HepG2 (cell line): ENCODE data around the gene ARHGAP15. TPM values are rescaled to one million over a fixed set of nuclear protein-coding genes. Genes with fewer than 3 reads are reported as not detected.

Experiments
- ATAC-seq: fragments of 200-7000 bp; cut with Tn5 transposase; 3 replicates; pipeline ENCODE4 v1.9.1; 2020; ENCODE audit warnings: mild to moderate bottlenecking, moderate library complexity
- BruUV-seq: library from RNA; stranded (reverse); fragments of 400-500 nt; replicated peaks from 2 replicates; lab custom pipeline; 2021; lab: Mats Ljungman, UMichigan
- CTCF ChIA-PET: fragments of 300-600 bp; formaldehyde crosslinking; extraction: SDS; loops from one replicate; lab custom pipeline; 2021; ENCODE audit warnings: low total read pairs, inconsistent platforms, low intra/inter-chr PET ratio; lab: Yijun Ruan, JAX
- POLR2A ChIA-PET: fragments of 350-600 bp; sonication (Branson Sonifier 250); formaldehyde crosslinking; loops from one replicate; lab custom pipeline; 2020; ENCODE audit warnings: antibody characterized with exemption, inconsistent platforms; lab: Yijun Ruan, JAX
- DNase-seq: peaks from one replicate; pipeline ENCODE4 v3.0.0-alpha.2; 2015; ENCODE audit warnings: low spot score
- FAIRE-seq: peaks from 3 replicates; lab custom pipeline; 2011; peaks lifted over from hg19 to GRCh38; lab: Jason Lieb, UNC
- H2AFZ ChIP-seq: one replicate; pipeline ENCODE4 v1.6.1; 2011; ENCODE audit warnings: low read length, inconsistent platforms
- H3K27ac ChIP-seq: fragments of 300-600 bp; 3 replicates; pipeline ENCODE4 v1.8.0; 2011; ENCODE audit warnings: mixed run types, mild to moderate bottlenecking, mixed read lengths, low read length, inconsistent platforms; ENCODE audit not compliant: insufficient read depth; ENCODE audit errors: extremely low read length
- H3K27me3 ChIP-seq, 2 experiments: fragments of 200-600 bp in 1 of 2; 2 replicates in 1 of 2; 3 replicates in 1 of 2; pipeline versions ENCODE4 v1.6.0 to v1.8.0; 2011; ENCODE audit warnings: low read length in 2 of 2, mild to moderate bottlenecking in 2 of 2, moderate library complexity in 2 of 2, inconsistent platforms in 1 of 2; ENCODE audit not compliant: insufficient read depth in 2 of 2, control insufficient read depth in 1 of 2
- H3K36me3 ChIP-seq, 2 experiments: fragments of 200-600 bp in 1 of 2; replicated peaks in 1 of 2; 2 replicates in 1 of 2; 3 replicates in 1 of 2; pipeline versions ENCODE4 v1.5.1 to v1.8.0; 2011; ENCODE audit warnings: low read length in 2 of 2, inconsistent platforms in 1 of 2; ENCODE audit not compliant: insufficient read depth in 2 of 2, control insufficient read depth in 1 of 2
- H3K4me1 ChIP-seq: 2 replicates; pipeline ENCODE4 v1.5.1; 2012; ENCODE audit warnings: low read length, inconsistent platforms; ENCODE audit not compliant: insufficient read depth
- H3K4me2 ChIP-seq: 2 replicates; pipeline ENCODE4 v1.6.0; 2011; ENCODE audit warnings: low read depth, low read length, inconsistent platforms
- H3K4me3 ChIP-seq, 3 experiments: fragments of 200-600 bp in 1 of 3; sonication (generic), shearing (Covaris generic) in 1 of 3; replicated peaks in 1 of 3; 2 replicates each; pipeline ENCODE4 v1.5.1; 2011 to 2016; ENCODE audit warnings: low read length in 3 of 3, inconsistent platforms in 2 of 3, low read depth in 2 of 3, mild to moderate bottlenecking in 2 of 3, control low read depth in 1 of 3, mixed read lengths in 1 of 3; ENCODE audit not compliant: insufficient read depth in 1 of 3
- H3K79me2 ChIP-seq: one replicate; pipeline ENCODE4 v1.6.1; 2011; ENCODE audit warnings: low read length, inconsistent platforms; ENCODE audit not compliant: insufficient read depth
- H3K9ac ChIP-seq: 2 replicates; pipeline ENCODE4 v1.6.0; 2011; ENCODE audit warnings: mild to moderate bottlenecking, low read depth, low read length, inconsistent platforms; ENCODE audit not compliant: insufficient read depth
- H3K9me3 ChIP-seq: 2 replicates; pipeline ENCODE4 v1.5.1; 2012; ENCODE audit warnings: mild to moderate bottlenecking, low read length
- H4K20me1 ChIP-seq: 2 replicates; pipeline ENCODE4 v1.6.0; 2011; ENCODE audit warnings: inconsistent platforms, mild to moderate bottlenecking, low read length, moderate library complexity; ENCODE audit not compliant: insufficient read depth
- ARNT ChIP-seq: fragments of 450-650 bp; IDR thresholded peaks from 2 replicates; pipeline ENCODE4 v1.6.1; 2017
- ATF6 ChIP-seq: sonication (generic); formaldehyde crosslinking; conservative IDR thresholded peaks from 2 replicates; pipeline ENCODE4 v1.4.0; 2020; ENCODE audit warnings: missing genetic modification reagents
- DDIT3 ChIP-seq: sonication (generic); formaldehyde crosslinking; IDR thresholded peaks from 2 replicates; pipeline ENCODE4 v1.4.0; 2020; ENCODE audit warnings: mild to moderate bottlenecking, missing genetic modification reagents
- KLF15 ChIP-seq: sonication (generic); formaldehyde crosslinking; IDR thresholded peaks from 2 replicates; pipeline ENCODE4 v1.8.1; 2023; ENCODE audit warnings: borderline replicate concordance, mild to moderate bottlenecking, inconsistent platforms, missing genetic modification reagents, mixed read lengths
- KLF16 ChIP-seq, 2 experiments: sonication (generic) in 1 of 2; formaldehyde crosslinking in 1 of 2; IDR thresholded peaks; 2 replicates each; pipeline versions ENCODE4 v1.6.1 to v1.8.0; 2016 to 2023; ENCODE audit warnings: missing genetic modification reagents in 2 of 2, missing compliant biosample characterization in 1 of 2
- MZF1 ChIP-seq: sonication (generic); formaldehyde crosslinking; IDR thresholded peaks from 2 replicates; pipeline ENCODE4 v1.8.1; 2023; ENCODE audit warnings: mild to moderate bottlenecking, missing genetic modification reagents, borderline replicate concordance
- SMARCC2 ChIP-seq: fragments of 450-650 bp; IDR thresholded peaks from 2 replicates; pipeline ENCODE4 v1.6.1; 2017; ENCODE audit warnings: antibody characterized with exemption, mild to moderate bottlenecking
- ZBTB44 ChIP-seq: sonication (generic); formaldehyde crosslinking; IDR thresholded peaks from 2 replicates; pipeline ENCODE4 v1.4.0; 2020; ENCODE audit warnings: missing genetic modification reagents
- ZNF138 ChIP-seq: sonication (generic); formaldehyde crosslinking; IDR thresholded peaks from 2 replicates; pipeline ENCODE4 v1.5.0; 2020; ENCODE audit warnings: mild to moderate bottlenecking, low read depth, missing genetic modification reagents
- ZNF720 ChIP-seq: sonication (generic); formaldehyde crosslinking; IDR thresholded peaks from 2 replicates; pipeline ENCODE4 v1.4.0; 2020; ENCODE audit warnings: missing genetic modification reagents
- WGBS: methylation state at CpG from one replicate; pipeline ENCODE4 v1.1.6; 2017; ENCODE audit warnings: low lambda C conversion rate; 5-methylcytosine and 5-hydroxymethylcytosine counted together
- in situ Hi-C: cut with HindIII; loops from 2 replicates; pipeline ENCODE4 v1.10.0; 2017; ENCODE audit warnings: low pct_unique_long_range_greater_than_20kb; ENCODE audit not compliant: extremely low pct_ligation_motif_present
- intact Hi-C: fragments of 100-400 bp; cut with micrococcal nuclease; formaldehyde crosslinking; loops from one replicate; pipeline ENCODE4 v1.10.0; 2022; ENCODE audit not compliant: unreplicated experiment
- polyA plus RNA-seq, 8 experiments: library from polyadenylated mRNA; depleted of rRNA in 3 of 8; stranded (reverse) in 7 of 8; unstranded in 1 of 8; fragments of >200 nt; fragmentation: Illumina TruSeq in 4 of 8; extraction: Trizol in 4 of 8; gene quantifications; 2 replicates each; pipeline versions ENCODE4 v1.2.1 to v1.2.3, GENCODE V29; 2011 to 2016; ENCODE audit warnings: low read depth in 4 of 8, missing spikeins in 1 of 8, mixed read lengths in 1 of 8; ENCODE audit not compliant: insufficient read depth in 1 of 8
- total RNA-seq, 5 experiments: library from RNA; depleted of rRNA; stranded (reverse); fragments of >200 nt; fragmentation: Illumina TruSeq; extraction: Trizol; gene quantifications; 2 replicates each; pipeline ENCODE4 v1.2.3, GENCODE V29; 2016; ENCODE audit warnings: low read depth in 1 of 5

ARHGAP15 gene
- total and polyA plus RNA-seq, 2 of the 13 experiments (the other 11 are each of a cell fraction or from before 2014, with no cell fraction given), result 0.04 TPM; not detected in 1

- intact Hi-C loops, result loop anchor here (5.0 kb wide), 1 partner anchor 833 kb away; no protein-coding TSS in a partner anchor
- POLR2A ChIA-PET, result no interaction called here
- no TSS peak for BruUV-seq
Observed at GRCh38 chr2:143635302-143635701, 506.1 kb downstream of the ARHGAP15 start.

More at GRCh38 chr2:143635302-143635701, 506.1 kb downstream of the ARHGAP15 start:
- Histone ChIP-seq H3K4me1 (no peaks in the 10 kb centered on the region), H3K4me3 (no peak overlapping the region), H3K36me3 (no peaks in the 10 kb centered on the region), H3K4me2 (no peak overlapping the region), H3K9me3 (peaks cover 6% of the 10 kb centered on the region; the same call in 1 of the 2 replicates), H3K27ac (no peak overlapping the region), H3K27me3 (no peaks in the 10 kb centered on the region), H3K9ac (no peak overlapping the region), H3K79me2 (no peaks in the 10 kb centered on the region), H2AFZ (no peak overlapping the region), H4K20me1 (no peaks in the 10 kb centered on the region)
- TF ChIP-seq DDIT3, result no peak
- no peak for TF ChIP-seq ZNF720 (CRISPR knock-in tag)
- no peak for TF ChIP-seq ARNT
- no peak for TF ChIP-seq MZF1
- no peak for TF ChIP-seq ZBTB44 (CRISPR knock-in tag)
- no peak for TF ChIP-seq SMARCC2
- no peak for TF ChIP-seq KLF16 (CRISPR knock-in tag; IDR thresholded peaks at IDR 0.05)
- TF ChIP-seq ATF6, result no peak
- TF ChIP-seq ZNF138, result no peak
- no peak for TF ChIP-seq KLF15 (CRISPR knock-in tag)
- FAIRE-seq, result no peak
- in situ Hi-C loops, result no loop called here
- 0% methylated on average over 2 of the region's 2 CpGs for WGBS
- CTCF ChIA-PET, result no interaction called here
- no peak for DNase-seq
- no peak for ATAC-seq
